Fibroblast of lung (primary cell): ENCODE results near the gene ARPP21. TPM values are rescaled to one million over a fixed set of nuclear protein-coding genes. Genes with fewer than 3 reads are reported as not detected.

ENCODE experiments used
- DNase-seq, 2 donors: peaks; one replicate each; pipeline versions ENCODE4 v3.0.0 to v3.0.0-alpha.2; 2010; ENCODE audit warnings: low read depth in 2 of 2
- H2AFZ ChIP-seq: 2 replicates; pipeline ENCODE4 v1.5.1; 2012; ENCODE audit warnings: low read length, control low read depth, inconsistent platforms
- H3K27ac ChIP-seq: 2 replicates; pipeline ENCODE4 v1.5.1; 2011; ENCODE audit warnings: low read length, control low read depth; ENCODE audit not compliant: insufficient read depth
- H3K27me3 ChIP-seq: 2 replicates; pipeline ENCODE4 v1.5.1; 2011; ENCODE audit warnings: mild to moderate bottlenecking, low read length; ENCODE audit not compliant: control insufficient read depth, insufficient read depth
- H3K36me3 ChIP-seq: 2 replicates; pipeline ENCODE4 v1.5.1; 2011; ENCODE audit warnings: low read length; ENCODE audit not compliant: control insufficient read depth, insufficient read depth
- H3K4me1 ChIP-seq: 2 replicates; pipeline ENCODE4 v1.5.1; 2011; ENCODE audit warnings: low read length; ENCODE audit not compliant: control insufficient read depth, insufficient read depth; ENCODE audit errors: extremely low read depth
- H3K4me2 ChIP-seq: 2 replicates; pipeline ENCODE4 v1.5.1; 2011; ENCODE audit warnings: low read length, control low read depth; ENCODE audit not compliant: insufficient read depth; ENCODE audit errors: extremely low read depth
- H3K4me3 ChIP-seq, 4 experiments: fragments of 200-600 bp in 1 of 4; sonication (generic) in 1 of 4; replicated peaks in 1 of 4; 2 replicates each; pipeline ENCODE4 v1.5.1; 2011 to 2016; ENCODE audit warnings: low read length in 4 of 4, low read depth in 3 of 4, mild to moderate bottlenecking in 3 of 4, control low read depth in 2 of 4, inconsistent platforms in 1 of 4, mixed read lengths in 1 of 4; ENCODE audit not compliant: insufficient read depth in 1 of 4; ENCODE audit errors: control extremely low read depth in 1 of 4
- H3K79me2 ChIP-seq: 2 replicates; pipeline ENCODE4 v1.5.1; 2012; ENCODE audit warnings: mild to moderate bottlenecking, low read length, inconsistent platforms; ENCODE audit not compliant: control insufficient read depth, insufficient read depth
- H3K9ac ChIP-seq: 2 replicates; pipeline ENCODE4 v1.5.1; 2011; ENCODE audit warnings: mild to moderate bottlenecking, low read length, control low read depth; ENCODE audit not compliant: insufficient read depth
- H3K9me3 ChIP-seq: 2 replicates; pipeline ENCODE4 v1.5.1; 2012; ENCODE audit warnings: low read depth, low read length; ENCODE audit not compliant: control insufficient read depth, insufficient read depth
- H4K20me1 ChIP-seq: 2 replicates; pipeline ENCODE4 v1.5.1; 2011; ENCODE audit warnings: low read length; ENCODE audit not compliant: control insufficient read depth, insufficient read depth; ENCODE audit errors: extremely low read depth
- EZH2 ChIP-seq: IDR thresholded peaks from 2 replicates; pipeline ENCODE4 v1.5.1; 2012; ENCODE audit warnings: low read length, control low read depth, mild to moderate bottlenecking; ENCODE audit errors: missing control alignments
- polyA plus RNA-seq, 2 donors: library from polyadenylated mRNA; depleted of rRNA in 1 of 2; stranded (reverse) in 1 of 2; unstranded in 1 of 2; fragments of >200 nt; gene quantifications; 2 replicates each; pipeline ENCODE4 v1.2.1, GENCODE V29; 2011 to 2012; ENCODE audit warnings: missing spikeins in 1 of 2
- total RNA-seq: library from RNA; depleted of rRNA; stranded (reverse); fragments of >200 nt; gene quantifications from 2 replicates; pipeline ENCODE4 v1.2.1, GENCODE V29; 2014
- TF ChIP-seq, protein P1 (sequence below), 2 donors: IDR thresholded peaks in 1 of 2; conservative IDR thresholded peaks in 1 of 2; 1 replicate in 1 of 2; 2 replicates in 1 of 2; pipeline ENCODE4 v1.5.1; 2011 to 2012; ENCODE audit warnings: low read length in 2 of 2, control low read depth in 1 of 2, inconsistent platforms in 1 of 2, low read depth in 1 of 2, mild to moderate bottlenecking in 1 of 2

ARPP21 gene
- total and polyA plus RNA-seq, 2 donors (not counting 1 experiment from before 2014, with no cell fraction given) = not detected

DNA sequence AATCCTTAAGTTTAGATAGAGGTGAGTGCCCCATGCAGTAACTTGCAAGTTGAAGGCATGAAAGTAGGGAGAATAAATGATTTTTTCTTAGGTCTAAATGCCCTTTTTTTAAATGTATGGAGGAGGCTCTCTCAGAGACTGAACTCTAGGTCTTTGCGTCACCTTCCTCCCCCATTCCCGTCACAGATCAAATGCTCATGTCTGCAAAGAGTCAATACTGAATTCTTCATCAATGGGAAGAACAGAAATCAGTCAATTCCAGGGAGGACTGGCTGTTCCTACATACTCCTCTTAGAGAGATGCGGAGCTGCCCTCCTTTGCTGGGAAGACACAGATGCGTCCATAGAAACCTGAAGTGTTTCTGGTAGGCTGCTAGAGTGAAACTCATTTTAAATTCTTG is 98.2 kb downstream of the ARPP21 start:
- Histone ChIP-seq H3K9me3 (no peaks in the 10 kb centered on the region), H3K4me3 (no peak overlapping the region), H3K4me1 (no peaks in the 10 kb centered on the region), H3K27ac (no peak overlapping the region), H3K79me2 (no peaks in the 10 kb centered on the region), H2AFZ (no peak overlapping the region), H3K4me2 (no peak overlapping the region), H3K36me3 (no peaks in the 10 kb centered on the region), H3K27me3 (no peaks in the 10 kb centered on the region), H4K20me1 (no peaks in the 10 kb centered on the region), H3K9ac (no peak overlapping the region)
- TF ChIP-seq EZH2 = no peak
- TF ChIP-seq, protein P1, sequence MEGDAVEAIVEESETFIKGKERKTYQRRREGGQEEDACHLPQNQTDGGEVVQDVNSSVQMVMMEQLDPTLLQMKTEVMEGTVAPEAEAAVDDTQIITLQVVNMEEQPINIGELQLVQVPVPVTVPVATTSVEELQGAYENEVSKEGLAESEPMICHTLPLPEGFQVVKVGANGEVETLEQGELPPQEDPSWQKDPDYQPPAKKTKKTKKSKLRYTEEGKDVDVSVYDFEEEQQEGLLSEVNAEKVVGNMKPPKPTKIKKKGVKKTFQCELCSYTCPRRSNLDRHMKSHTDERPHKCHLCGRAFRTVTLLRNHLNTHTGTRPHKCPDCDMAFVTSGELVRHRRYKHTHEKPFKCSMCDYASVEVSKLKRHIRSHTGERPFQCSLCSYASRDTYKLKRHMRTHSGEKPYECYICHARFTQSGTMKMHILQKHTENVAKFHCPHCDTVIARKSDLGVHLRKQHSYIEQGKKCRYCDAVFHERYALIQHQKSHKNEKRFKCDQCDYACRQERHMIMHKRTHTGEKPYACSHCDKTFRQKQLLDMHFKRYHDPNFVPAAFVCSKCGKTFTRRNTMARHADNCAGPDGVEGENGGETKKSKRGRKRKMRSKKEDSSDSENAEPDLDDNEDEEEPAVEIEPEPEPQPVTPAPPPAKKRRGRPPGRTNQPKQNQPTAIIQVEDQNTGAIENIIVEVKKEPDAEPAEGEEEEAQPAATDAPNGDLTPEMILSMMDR (conservative IDR thresholded peaks at IDR 0.05 in 1 of 2, IDR thresholded peaks at IDR 0.05 in 1 of 2; ENCODE audit: low read depth in 1 of 2, low read length in 2 of 2) = no peak
- no peak for DNase-seq

DNA sequence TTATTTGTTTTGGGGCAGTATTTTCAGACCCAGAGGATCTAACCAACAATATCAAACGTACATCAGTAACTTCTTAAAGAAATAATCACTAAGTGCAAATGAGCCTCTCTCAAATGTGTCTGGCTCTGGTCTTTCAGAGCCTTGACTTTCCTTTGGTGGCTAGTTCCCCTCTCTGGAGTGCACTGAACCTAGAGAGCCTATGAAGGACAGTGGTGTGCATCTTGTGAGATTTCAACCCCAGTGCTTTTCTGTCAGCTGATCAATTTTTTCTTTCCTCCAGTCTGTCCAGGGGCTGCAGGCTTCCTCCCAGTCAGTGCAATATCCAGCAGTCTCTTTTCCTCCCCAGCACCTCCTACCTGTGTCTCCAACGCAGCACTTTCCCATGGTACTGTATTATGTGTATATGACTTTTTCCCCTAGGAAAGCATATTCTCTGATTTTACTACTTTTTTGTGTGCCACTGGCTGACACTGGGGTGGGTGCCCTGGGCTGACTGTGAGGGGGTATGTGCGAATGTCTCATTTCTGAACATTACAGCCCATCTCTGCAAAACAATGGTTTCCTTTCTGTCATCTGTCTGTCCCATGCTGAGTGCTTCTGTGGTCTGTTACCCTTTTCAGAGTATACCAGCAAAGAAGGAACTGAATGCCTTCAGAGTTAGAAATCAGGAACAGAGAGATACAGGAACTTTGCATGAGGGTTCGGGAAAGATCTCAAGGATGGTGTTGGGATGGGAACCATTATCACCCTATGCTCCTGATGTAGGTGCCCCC is 98.8 kb downstream of the ARPP21 start:
- Histone ChIP-seq H3K27ac (no peak overlapping the region), H3K9me3 (no peaks in the 10 kb centered on the region), H3K4me3 (no peak overlapping the region), H4K20me1 (no peaks in the 10 kb centered on the region), H3K4me1 (no peaks in the 10 kb centered on the region), H3K79me2 (no peaks in the 10 kb centered on the region), H3K9ac (no peak overlapping the region), H3K27me3 (no peaks in the 10 kb centered on the region), H3K36me3 (no peaks in the 10 kb centered on the region), H3K4me2 (no peak overlapping the region), H2AFZ (no peak overlapping the region)
- no peak for DNase-seq
- TF ChIP-seq EZH2 = no peak
- TF ChIP-seq, protein P1 (conservative IDR thresholded peaks at IDR 0.05 in 1 of 2, IDR thresholded peaks at IDR 0.05 in 1 of 2; ENCODE audit: low read depth in 1 of 2, low read length in 2 of 2) = no peak

DNA sequence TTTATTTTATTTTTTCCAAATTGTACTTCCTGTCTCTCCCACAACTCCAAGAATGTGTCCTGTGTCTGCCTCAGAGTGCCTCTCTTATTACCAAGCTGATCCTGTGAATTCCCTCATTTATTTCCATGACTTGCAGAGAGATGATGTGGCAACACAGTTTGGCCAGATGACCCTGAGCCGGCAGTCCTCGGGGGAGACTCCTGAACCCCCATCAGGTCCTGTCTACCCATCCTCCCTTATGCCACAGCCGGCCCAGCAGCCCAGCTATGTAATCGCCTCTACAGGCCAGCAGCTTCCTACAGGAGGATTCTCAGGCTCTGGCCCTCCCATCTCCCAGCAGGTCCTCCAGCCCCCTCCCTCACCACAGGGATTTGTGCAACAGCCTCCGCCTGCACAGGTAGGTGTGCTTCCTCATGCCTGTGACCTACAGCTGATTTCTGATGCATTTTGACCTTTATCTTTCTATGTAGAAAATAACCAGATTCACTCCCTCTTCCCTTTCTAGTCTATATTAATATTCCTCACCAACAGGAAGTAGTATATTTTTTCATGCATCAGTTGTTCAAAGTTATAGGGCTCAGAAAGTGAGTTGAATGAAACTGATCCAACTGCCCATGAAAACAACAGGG is 100.0 kb downstream of the ARPP21 start:
- H3K9me3 ChIP-seq = no peaks in the 10 kb centered on the region
- H3K79me2 ChIP-seq = no peaks in the 10 kb centered on the region
- H3K4me1 ChIP-seq = no peaks in the 10 kb centered on the region
- TF ChIP-seq EZH2 = no peak
- TF ChIP-seq, protein P1 (conservative IDR thresholded peaks at IDR 0.05 in 1 of 2, IDR thresholded peaks at IDR 0.05 in 1 of 2; ENCODE audit: low read depth in 1 of 2, low read length in 2 of 2) = no peak
- no peak overlapping the region for H3K4me3 ChIP-seq
- no peaks in the 10 kb centered on the region for H3K36me3 ChIP-seq
- DNase-seq = no peak
- H3K4me2 ChIP-seq = no peak overlapping the region
- H3K27me3 ChIP-seq = no peaks in the 10 kb centered on the region
- no peak overlapping the region for H3K27ac ChIP-seq
- H2AFZ ChIP-seq = no peak overlapping the region
- no peaks in the 10 kb centered on the region for H4K20me1 ChIP-seq
- no peak overlapping the region for H3K9ac ChIP-seq
